Left ventricle myocardium inferior (tissue), 1 donor: ENCODE measurements around the gene HIGD1B. TPM values are rescaled to one million over a fixed set of nuclear protein-coding genes. Genes with fewer than 3 reads are reported as not detected.

Source experiments
- DNase-seq: peaks from one replicate; pipeline ENCODE4 v3.0.0-alpha.2; 2020
- H3K27ac ChIP-seq: fragments of 200-600 bp; replicated peaks from 2 replicates; pipeline ENCODE4 v1.8.0; 2021
- H3K27me3 ChIP-seq: fragments of 200-600 bp; 2 replicates; pipeline ENCODE4 v1.8.0; 2021; ENCODE audit warnings: low read depth
- H3K36me3 ChIP-seq: fragments of 200-600 bp; 2 replicates; pipeline ENCODE4 v1.8.0; 2021
- H3K4me1 ChIP-seq: fragments of 200-600 bp; 2 replicates; pipeline ENCODE4 v1.8.0; 2021
- H3K4me3 ChIP-seq: fragments of 200-600 bp; 2 replicates; pipeline ENCODE4 v1.8.0; 2021; ENCODE audit warnings: mild to moderate bottlenecking, moderate library complexity
- H3K9me3 ChIP-seq: fragments of 200-600 bp; replicated peaks from 2 replicates; pipeline ENCODE4 v1.8.0; 2021
- intact Hi-C: fragments of 100-400 bp; cut with micrococcal nuclease; formaldehyde crosslinking; loops from one replicate; pipeline ENCODE4 v1.11.0; 2022
- total RNA-seq: library from RNA; stranded (reverse); fragmentation: NEBNext Ultra II Directional; extraction: Animal tissue kit (Norgen Biotek cat#: 25700); gene quantifications from one replicate; pipeline ENCODE4 v1.2.1, GENCODE V29; 2021
- TF ChIP-seq, protein P1 (sequence below): fragments of 200-600 bp; IDR thresholded peaks from 2 replicates; pipeline ENCODE4 v1.8.0; 2021; ENCODE audit warnings: antibody characterized with exemption, mild to moderate bottlenecking, borderline replicate concordance
- donor health status: DM: no; HTN: yes; CAD: no; lungs with severe emphysema.

The HIGD1B gene
- total RNA-seq, 1 donor from 2014 or later = 18.3 TPM

DNA sequence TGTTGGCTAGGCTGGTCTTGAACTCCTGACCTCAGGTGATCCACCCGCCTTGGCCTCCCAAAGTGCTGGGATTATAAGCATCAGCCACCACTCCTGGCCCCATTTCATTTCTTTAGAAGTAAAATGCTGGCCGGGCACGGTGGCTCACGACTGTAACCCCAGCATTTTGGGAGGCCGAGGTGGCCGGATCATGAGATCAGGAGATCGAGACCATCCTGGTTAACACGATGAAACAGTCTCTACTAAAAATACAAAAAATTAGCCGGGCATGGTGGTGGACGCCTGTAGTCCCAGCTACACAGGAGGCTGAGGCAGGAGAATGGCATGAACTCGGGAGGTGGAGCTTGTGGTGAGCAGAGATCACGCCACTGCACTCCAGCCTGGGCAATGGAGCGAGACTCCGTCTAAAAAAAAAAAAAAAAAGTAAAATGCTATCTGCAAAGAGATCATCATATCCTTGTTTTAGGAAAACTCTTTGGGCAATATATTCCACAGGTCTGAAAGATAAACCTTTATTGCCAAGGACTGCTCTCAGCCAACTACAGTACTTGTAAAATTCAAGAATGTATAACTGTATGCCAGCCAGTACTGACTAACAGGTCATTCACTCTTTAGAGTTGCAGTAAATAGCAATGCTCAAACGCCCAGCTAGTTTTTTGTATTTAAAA is 21.4 kb upstream of the HIGD1B start:
- intact Hi-C loops = loop anchor here (5.0 kb wide), 1 partner anchor 39 kb away; no protein-coding TSS in a partner anchor
- Histone ChIP-seq H3K4me1 (peaks cover 66% of the 10 kb centered on the region), H3K9me3 (no peaks in the 10 kb centered on the region), H3K27ac (peak overlapping the region; percentile 94), H3K36me3 (no peaks in the 10 kb centered on the region), H3K4me3 (peak overlapping the region; percentile 80), H3K27me3 (peaks cover 32% of the 10 kb centered on the region)
- TF ChIP-seq, protein P1, sequence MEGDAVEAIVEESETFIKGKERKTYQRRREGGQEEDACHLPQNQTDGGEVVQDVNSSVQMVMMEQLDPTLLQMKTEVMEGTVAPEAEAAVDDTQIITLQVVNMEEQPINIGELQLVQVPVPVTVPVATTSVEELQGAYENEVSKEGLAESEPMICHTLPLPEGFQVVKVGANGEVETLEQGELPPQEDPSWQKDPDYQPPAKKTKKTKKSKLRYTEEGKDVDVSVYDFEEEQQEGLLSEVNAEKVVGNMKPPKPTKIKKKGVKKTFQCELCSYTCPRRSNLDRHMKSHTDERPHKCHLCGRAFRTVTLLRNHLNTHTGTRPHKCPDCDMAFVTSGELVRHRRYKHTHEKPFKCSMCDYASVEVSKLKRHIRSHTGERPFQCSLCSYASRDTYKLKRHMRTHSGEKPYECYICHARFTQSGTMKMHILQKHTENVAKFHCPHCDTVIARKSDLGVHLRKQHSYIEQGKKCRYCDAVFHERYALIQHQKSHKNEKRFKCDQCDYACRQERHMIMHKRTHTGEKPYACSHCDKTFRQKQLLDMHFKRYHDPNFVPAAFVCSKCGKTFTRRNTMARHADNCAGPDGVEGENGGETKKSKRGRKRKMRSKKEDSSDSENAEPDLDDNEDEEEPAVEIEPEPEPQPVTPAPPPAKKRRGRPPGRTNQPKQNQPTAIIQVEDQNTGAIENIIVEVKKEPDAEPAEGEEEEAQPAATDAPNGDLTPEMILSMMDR = no peak
- DNase-seq = no peak

DNA sequence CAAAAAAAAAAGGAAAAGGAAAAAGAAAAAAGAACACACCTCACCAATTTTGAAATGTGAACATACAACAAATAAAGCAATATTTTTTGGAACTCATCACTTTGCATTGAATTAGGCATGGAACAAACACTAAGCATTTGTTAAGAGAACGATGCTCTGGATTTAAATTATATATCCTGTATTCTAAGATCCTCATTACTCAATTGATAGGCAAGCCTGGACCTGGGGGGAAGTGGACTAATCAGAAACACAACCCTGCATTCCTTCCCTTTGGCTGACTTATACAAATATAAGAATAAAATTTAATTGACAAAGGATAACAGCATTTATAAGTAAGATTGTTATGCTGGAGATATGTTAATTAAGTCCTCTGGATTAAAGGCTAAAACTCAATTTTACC is 19.8 kb upstream of the HIGD1B start:
- no peak for DNase-seq
- Histone ChIP-seq H3K4me1 (peaks cover 63% of the 10 kb centered on the region), H3K27ac (peak overlapping the region; percentile 94), H3K36me3 (no peaks in the 10 kb centered on the region), H3K27me3 (peaks cover 37% of the 10 kb centered on the region), H3K9me3 (no peaks in the 10 kb centered on the region), H3K4me3 (peak overlapping the region; percentile 80)
- TF ChIP-seq, protein P1 = no peak
- intact Hi-C loops = loop anchor here (5.0 kb wide), 1 partner anchor 41 kb away; no protein-coding TSS in a partner anchor

DNA sequence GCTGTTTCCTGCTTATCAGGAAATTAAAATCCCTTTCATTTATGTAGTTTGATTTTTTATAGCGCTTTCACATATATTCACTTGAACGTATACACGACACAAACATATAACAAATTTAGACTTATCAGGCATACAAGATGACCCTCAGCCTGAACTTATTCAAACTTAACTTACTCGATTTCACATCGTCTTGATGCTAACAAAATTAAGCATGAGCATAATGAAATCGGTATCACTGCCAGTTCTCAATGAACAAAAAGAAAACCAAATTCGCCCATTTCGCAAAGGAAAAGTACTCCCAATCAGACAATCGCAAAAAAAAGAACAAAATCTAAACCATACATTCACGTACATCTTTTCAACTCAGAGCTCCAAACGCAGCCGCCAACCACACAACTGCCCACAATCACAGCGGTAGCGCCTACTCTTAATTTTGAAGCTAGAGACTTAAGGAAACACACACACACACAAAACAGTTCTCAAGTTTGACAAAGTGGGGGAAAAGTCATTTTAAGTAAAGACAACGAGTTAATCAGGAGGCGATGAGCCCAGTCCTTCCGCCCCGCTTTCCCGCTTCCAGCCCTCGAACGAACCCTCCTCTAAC is 18.7 kb upstream of the HIGD1B start:
- Histone ChIP-seq H3K27ac (peak overlapping the region; percentile 94), H3K4me1 (peaks cover 58% of the 10 kb centered on the region), H3K9me3 (no peaks in the 10 kb centered on the region), H3K27me3 (peaks cover 37% of the 10 kb centered on the region), H3K4me3 (peak overlapping the region; percentile 80), H3K36me3 (no peaks in the 10 kb centered on the region)
- intact Hi-C loops = loop anchor here (5.0 kb wide), 1 partner anchor 42 kb away; no protein-coding TSS in a partner anchor
- no peak for DNase-seq
- TF ChIP-seq, protein P1 = no peak

DNA sequence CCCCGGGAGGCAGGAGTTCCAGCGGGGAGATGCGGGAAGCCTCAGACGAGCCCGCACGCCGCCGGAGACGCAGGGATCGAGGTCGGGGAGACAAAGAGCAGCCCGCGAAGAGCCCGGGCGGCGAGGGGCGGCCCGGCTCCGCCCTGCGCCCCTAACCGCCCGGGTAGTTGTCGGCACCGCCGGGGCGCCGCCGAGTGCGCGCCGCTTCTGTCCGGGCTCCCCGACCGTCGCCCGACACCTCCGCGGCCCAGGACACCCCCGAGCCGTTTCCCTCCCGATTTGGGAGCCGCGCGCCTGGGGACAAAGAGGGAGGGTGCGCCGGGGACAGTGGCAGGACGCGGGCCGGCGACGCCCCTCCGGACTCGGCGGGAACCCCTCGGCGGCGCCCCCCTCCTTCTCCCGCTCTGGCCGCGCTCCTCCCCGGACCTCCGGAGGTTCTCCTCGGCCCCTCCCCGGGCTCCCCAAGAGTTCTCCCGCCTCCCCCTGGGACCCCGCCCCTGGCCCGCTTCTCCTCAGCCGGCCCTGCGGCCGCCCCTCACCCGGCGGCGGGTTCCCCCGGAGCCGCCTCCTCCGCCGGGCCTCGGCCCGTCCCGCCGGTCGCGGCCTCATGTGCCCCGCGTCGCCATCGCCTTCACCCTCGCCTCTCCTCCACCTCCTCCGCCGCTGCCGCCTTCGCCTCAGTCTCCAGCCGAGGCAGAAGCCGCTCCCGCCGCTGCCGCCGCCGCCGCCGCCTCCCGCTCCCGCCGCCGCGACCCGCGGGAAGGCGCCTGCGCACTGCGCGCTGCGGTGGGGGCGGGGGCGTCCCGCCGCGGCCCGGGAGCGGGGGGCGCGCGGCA is 17.9 kb upstream of the HIGD1B start, which contains the start of gene GJC1:
Gene GJC1 (minus strand): TSS at position 765 of the 836 bp plus-strand sequence. CDS start 24,470 bp downstream, outside the sequence.
- DNase-seq = peak; percentile 64
- intact Hi-C loops = loop anchor here (5.0 kb wide), 1 partner anchor 42 kb away; no protein-coding TSS in a partner anchor
- Histone ChIP-seq H3K36me3 (no peaks in the 10 kb centered on the region), H3K9me3 (no peaks in the 10 kb centered on the region), H3K27ac (peak within 1 kb of the TSS; percentile 94), H3K27me3 (peaks cover 37% of the 10 kb centered on the region), H3K4me3 (peak within 1 kb of the TSS; percentile 80), H3K4me1 (peaks cover 58% of the 10 kb centered on the region)
- TF ChIP-seq, protein P1 = no peak
